Activated naive CD4-positive, alpha-beta T cell treated with anti-CD3 and anti-CD28 coated beads, Interleukin-2, amount 50 U/mL, for 24 hours (primary cell): ENCODE data around the gene EIF2AK2.

ENCODE experiments used
- H3K27ac Mint-ChIP-seq: one replicate; pipeline ENCODE4 v1.8.0; 2021; ENCODE audit warnings: mild to moderate bottlenecking, mixed read lengths
- H3K27me3 Mint-ChIP-seq: one replicate; pipeline ENCODE4 v1.8.0; 2021; ENCODE audit warnings: mixed read lengths
- H3K36me3 Mint-ChIP-seq: one replicate; pipeline ENCODE4 v1.8.0; 2021; ENCODE audit warnings: mixed read lengths
- H3K4me1 Mint-ChIP-seq: one replicate; pipeline ENCODE4 v1.8.0; 2021; ENCODE audit warnings: mixed read lengths
- H3K4me3 Mint-ChIP-seq: one replicate; pipeline ENCODE4 v1.8.0; 2021; ENCODE audit warnings: mild to moderate bottlenecking, mixed read lengths
- H3K9me3 Mint-ChIP-seq: one replicate; pipeline ENCODE4 v1.8.0; 2021; ENCODE audit warnings: mixed read lengths

EIF2AK2 gene

DNA sequence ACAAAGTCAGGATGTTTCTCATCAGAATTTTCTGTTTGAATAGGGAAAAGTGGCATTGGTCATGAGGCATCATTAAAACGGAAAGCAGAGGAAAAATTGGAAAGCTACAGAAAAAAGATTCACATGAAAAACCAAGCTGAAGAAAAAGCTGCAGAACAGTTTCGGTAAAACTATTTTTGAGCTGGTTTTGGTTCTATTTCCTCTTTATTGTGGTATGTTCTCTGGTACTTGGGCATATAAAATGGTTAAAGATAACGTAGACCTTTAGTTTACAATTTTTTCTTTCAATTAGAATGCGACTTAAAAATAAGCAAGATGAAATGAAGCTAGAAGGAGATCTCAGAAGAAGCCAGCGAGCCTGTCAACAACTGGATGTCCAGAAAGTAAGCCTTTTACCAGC is 64.9 kb downstream of the EIF2AK2 start:
- H3K36me3 Mint-ChIP-seq = peaks cover 13% of the 10 kb centered on the region
- H3K27me3 Mint-ChIP-seq = no peaks in the 10 kb centered on the region

GRCh38 chr2:37090019-37090477 is 66.7 kb downstream of the EIF2AK2 start:
- Mint-ChIP-seq H3K27me3 (no peaks in the 10 kb centered on the region), H3K9me3 (no peaks in the 10 kb centered on the region), H3K27ac (no peak overlapping the region), H3K4me3 (no peak overlapping the region), H3K36me3 (peaks cover 9% of the 10 kb centered on the region), H3K4me1 (peaks cover 4% of the 10 kb centered on the region)

More for the DNA sequence above, 64.9 kb downstream of the EIF2AK2 start:
- Mint-ChIP-seq H3K4me3 (no peak overlapping the region), H3K27ac (no peak overlapping the region), H3K4me1 (peaks cover 4% of the 10 kb centered on the region), H3K9me3 (no peaks in the 10 kb centered on the region)

- no peaks in the 10 kb centered on the region for H3K9me3 Mint-ChIP-seq
- peaks cover 4% of the 10 kb centered on the region for H3K4me1 Mint-ChIP-seq
- H3K4me3 Mint-ChIP-seq = no peak overlapping the region
- no peaks in the 10 kb centered on the region for H3K27me3 Mint-ChIP-seq
- H3K36me3 Mint-ChIP-seq = peaks cover 9% of the 10 kb centered on the region
- no peak overlapping the region for H3K27ac Mint-ChIP-seq
These were observed 71.0 kb downstream of the EIF2AK2 start for GRCh38 chr2:37085731-37086147.

GRCh38 chr2:37084797-37085196 is 72.0 kb downstream of the EIF2AK2 start:
- peaks cover 11% of the 10 kb centered on the region for H3K36me3 Mint-ChIP-seq
- no peak overlapping the region for H3K4me3 Mint-ChIP-seq
- no peaks in the 10 kb centered on the region for H3K9me3 Mint-ChIP-seq
- H3K4me1 Mint-ChIP-seq = peaks cover 4% of the 10 kb centered on the region
- H3K27ac Mint-ChIP-seq = no peak overlapping the region
- H3K27me3 Mint-ChIP-seq = no peaks in the 10 kb centered on the region

DNA sequence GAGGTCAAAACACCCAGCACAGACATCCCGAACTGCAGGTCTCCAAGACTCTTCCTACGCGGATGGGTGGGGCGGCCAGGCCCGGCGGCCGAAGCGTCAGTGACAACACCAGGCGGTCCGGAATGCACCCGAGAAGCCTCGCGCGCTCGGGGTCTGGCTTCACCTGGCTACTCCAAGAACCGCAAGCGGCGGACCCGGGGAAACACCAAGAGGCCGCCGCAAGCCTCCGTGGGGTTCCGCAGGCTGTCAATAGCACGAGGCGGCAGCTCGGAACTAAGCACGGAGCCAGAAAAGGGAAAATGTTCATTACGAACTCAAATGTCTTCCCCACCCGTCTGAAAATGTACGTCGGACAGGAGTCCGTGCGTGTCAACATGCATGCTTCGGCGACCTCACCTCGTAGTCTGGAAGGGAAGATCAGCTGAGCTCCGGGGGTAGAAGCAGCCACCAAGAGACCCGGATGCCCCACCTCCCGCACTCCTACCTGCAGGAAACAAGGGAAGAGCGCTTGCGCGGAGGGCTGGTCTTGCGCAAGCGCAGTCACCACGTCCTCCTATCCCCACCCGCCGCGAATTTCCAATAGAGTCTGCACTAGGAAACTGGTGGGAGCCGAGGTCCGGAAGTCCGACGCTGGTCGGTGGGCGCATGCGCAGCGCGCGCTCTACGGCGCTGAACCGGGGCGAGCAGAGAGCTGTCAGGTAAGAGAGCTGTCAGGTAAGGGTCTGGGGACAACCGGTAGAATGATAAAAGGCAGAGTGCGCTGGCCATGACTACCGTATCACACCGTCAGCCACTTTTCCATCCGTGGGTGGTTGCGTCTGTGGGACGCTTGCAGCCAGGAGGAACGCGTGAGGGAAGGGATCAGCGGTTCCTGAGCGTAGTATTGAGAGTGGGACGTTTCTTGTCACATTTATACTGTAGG is 72.6 kb downstream of the EIF2AK2 start, which contains the start of the genes GPATCH11 and HEATR5B:
TSS of gene GPATCH11 (plus strand) at position 646 of the 922 bp plus-strand sequence. CDS start 3,864 bp downstream, outside the sequence.
TSS of gene HEATR5B (minus strand) at position 500 of the 922 bp plus-strand sequence. CDS start 958 bp downstream, outside the sequence.
- H3K4me1 Mint-ChIP-seq = peaks cover 4% of the 10 kb centered on the region
- no peak within 1 kb of the TSS for H3K4me3 Mint-ChIP-seq
- H3K27me3 Mint-ChIP-seq = no peaks in the 10 kb centered on the region
- H3K27ac Mint-ChIP-seq = no peak within 1 kb of the TSS
- peaks cover 8% of the 10 kb centered on the region for H3K36me3 Mint-ChIP-seq
- no peaks in the 10 kb centered on the region for H3K9me3 Mint-ChIP-seq

- Mint-ChIP-seq H3K4me3 (peak overlapping the region; percentile 80), H3K4me1 (peaks cover 29% of the 10 kb centered on the region), H3K36me3 (peaks cover 16% of the 10 kb centered on the region), H3K27ac (peak overlapping the region; percentile 83), H3K9me3 (no peaks in the 10 kb centered on the region), H3K27me3 (no peaks in the 10 kb centered on the region)
These were observed 76.1 kb downstream of the EIF2AK2 start for GRCh38 chr2:37080689-37081088.

DNA sequence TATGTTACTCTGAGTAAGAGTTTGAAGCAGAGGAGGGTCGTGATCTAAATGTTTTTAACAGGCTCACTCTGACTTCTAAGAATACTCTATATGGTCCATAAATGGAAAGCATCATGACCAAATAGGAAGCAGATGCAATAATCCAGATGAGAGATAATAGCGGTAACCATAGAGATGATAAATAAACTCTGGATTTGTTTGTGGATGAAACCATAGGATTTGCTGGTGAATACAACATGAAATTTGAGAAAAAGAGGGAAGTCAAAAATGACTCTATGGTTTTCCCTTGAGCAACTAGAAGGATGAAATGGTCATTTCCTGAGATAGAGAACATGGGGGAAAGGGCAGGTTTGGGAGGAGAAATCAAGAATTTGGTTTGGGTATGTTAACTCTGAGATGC is 76.5 kb downstream of the EIF2AK2 start:
- Mint-ChIP-seq H3K36me3 (peaks cover 16% of the 10 kb centered on the region), H3K27me3 (no peaks in the 10 kb centered on the region), H3K4me3 (peak overlapping the region; percentile 80), H3K9me3 (no peaks in the 10 kb centered on the region), H3K4me1 (peaks cover 29% of the 10 kb centered on the region), H3K27ac (peak overlapping the region; percentile 83)

- Mint-ChIP-seq H3K36me3 (peaks cover 24% of the 10 kb centered on the region), H3K4me1 (peaks cover 29% of the 10 kb centered on the region), H3K27ac (no peak overlapping the region), H3K27me3 (no peaks in the 10 kb centered on the region), H3K4me3 (no peak overlapping the region), H3K9me3 (no peaks in the 10 kb centered on the region)
These were observed 85.8 kb downstream of the EIF2AK2 start for GRCh38 chr2:37070931-37071330.

DNA sequence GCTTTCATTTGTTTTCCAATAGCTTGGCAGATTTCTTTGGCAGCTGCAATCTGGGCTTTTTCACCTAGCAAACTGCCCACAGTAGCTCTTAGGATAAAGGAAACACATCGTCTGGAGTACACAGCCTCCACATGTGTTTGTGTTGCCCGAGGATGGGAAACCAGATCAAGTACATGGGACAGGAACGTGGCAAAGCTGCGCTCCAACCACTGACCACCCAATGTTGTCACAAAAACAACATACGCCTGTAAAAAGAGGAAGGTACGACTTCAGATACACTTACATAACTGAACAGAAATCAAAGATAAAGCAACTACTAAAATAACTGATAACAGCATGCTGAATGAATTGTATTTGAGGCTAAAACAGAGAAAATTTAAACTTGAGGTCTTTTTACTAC is 88.1 kb downstream of the EIF2AK2 start:
- H3K9me3 Mint-ChIP-seq = no peaks in the 10 kb centered on the region
- peak overlapping the region; percentile 35 for H3K27ac Mint-ChIP-seq
- H3K27me3 Mint-ChIP-seq = no peaks in the 10 kb centered on the region
- no peak overlapping the region for H3K4me3 Mint-ChIP-seq
- H3K36me3 Mint-ChIP-seq = peaks cover 14% of the 10 kb centered on the region
- peaks cover 17% of the 10 kb centered on the region for H3K4me1 Mint-ChIP-seq

DNA sequence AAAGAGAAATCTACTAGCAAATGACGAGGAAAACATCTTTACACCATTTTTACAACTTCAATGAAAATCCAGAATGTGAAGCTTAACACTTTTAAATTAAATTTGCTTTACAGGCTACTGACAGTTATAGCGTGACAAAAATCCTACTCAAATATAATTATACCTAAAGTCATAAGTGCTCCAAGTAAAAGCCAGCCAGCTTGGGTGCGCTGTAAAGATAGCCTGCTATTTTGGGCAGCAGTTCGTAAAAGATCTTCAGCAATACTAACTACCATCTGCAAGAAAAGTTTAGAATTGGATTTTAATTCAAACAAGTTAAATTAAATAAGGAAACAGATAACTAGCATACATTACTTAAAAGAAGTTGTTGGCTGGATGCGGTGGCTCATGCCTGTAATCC is 95.0 kb downstream of the EIF2AK2 start:
- Mint-ChIP-seq H3K27ac (no peak overlapping the region), H3K36me3 (peaks cover 15% of the 10 kb centered on the region), H3K9me3 (no peaks in the 10 kb centered on the region), H3K4me1 (no peaks in the 10 kb centered on the region), H3K27me3 (no peaks in the 10 kb centered on the region), H3K4me3 (no peak overlapping the region)

GRCh38 chr2:37061013-37061711 is 95.6 kb downstream of the EIF2AK2 start:
- Mint-ChIP-seq H3K4me3 (no peak overlapping the region), H3K9me3 (no peaks in the 10 kb centered on the region), H3K27ac (no peak overlapping the region), H3K27me3 (no peaks in the 10 kb centered on the region), H3K36me3 (peaks cover 18% of the 10 kb centered on the region), H3K4me1 (no peaks in the 10 kb centered on the region)

DNA sequence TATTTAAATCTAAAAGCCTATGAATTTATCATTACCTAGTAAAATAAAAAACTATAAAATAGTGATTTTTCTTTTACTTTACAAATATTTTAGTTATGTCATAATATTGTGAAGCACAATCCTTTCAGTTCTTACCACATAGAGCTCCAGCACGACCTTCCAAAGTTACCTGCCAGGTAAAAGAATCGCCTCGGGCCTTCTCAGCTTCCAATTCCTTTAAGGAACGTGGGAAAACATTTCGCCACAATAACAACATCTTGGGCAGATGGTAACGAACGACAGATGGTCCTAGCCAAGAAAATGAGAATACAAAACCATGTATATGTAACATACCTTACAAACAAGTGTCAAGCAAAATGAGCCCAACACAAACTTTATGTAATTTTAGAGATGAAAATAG is 96.3 kb downstream of the EIF2AK2 start:
- Mint-ChIP-seq H3K9me3 (no peaks in the 10 kb centered on the region), H3K27ac (no peak overlapping the region), H3K4me3 (no peak overlapping the region), H3K36me3 (peaks cover 18% of the 10 kb centered on the region), H3K27me3 (no peaks in the 10 kb centered on the region), H3K4me1 (no peaks in the 10 kb centered on the region)

DNA sequence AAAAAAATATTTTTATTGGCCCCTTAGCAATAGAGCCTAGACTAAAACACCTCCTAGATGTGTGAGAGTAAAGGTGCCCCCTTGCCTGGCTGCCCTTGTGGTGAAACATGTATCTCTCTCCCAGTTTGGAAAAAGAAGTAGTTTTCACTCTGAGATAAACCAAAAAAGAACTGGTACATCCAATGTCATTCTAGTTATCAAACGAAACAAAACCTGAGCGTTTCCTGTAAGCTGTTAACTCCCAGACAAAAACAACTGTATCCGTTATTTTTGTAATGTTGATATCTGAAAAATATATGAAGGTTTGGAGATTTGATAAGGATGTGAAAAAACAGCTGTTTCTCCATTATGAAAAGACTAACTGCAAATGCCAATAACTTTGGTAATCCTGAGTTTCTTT is 96.9 kb downstream of the EIF2AK2 start:
- Mint-ChIP-seq H3K4me3 (no peak overlapping the region), H3K4me1 (no peaks in the 10 kb centered on the region), H3K27me3 (no peaks in the 10 kb centered on the region), H3K9me3 (no peaks in the 10 kb centered on the region), H3K36me3 (peaks cover 18% of the 10 kb centered on the region), H3K27ac (no peak overlapping the region)

DNA sequence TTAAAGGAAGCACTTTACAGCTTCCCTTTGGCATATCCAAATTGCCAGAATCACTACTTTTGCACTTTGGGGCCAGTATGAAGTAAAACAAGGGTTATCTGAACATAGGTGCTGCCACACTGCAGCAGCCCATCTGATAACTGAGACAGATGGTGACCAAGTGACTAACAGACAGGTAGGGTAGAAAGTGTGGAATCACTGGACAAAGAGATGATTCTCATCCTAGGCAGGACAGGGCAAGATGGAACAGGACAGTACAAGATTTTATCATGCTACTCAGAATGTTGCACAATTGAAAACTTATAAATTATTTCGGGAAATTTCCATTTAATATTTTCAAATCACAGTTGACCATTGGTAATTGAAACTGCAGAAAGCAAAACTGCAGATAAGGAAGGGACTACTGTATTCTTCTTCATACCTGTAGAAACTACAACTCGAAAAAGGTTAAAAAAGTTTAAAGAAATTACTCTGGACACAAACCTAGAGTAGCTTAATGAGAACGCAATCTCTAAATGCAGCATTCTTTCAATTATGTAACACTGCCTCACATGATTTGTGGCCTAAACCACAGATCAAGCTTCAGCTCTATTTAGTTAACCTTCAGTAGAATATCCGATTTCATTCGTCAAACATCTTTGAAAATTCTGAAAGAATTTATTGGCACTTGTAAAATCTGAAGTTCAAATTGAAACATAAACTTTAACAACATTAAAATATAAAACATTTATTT is 104.0 kb downstream of the EIF2AK2 start:
- Mint-ChIP-seq H3K27ac (no peak overlapping the region), H3K27me3 (no peaks in the 10 kb centered on the region), H3K9me3 (no peaks in the 10 kb centered on the region), H3K4me3 (no peak overlapping the region), H3K4me1 (no peaks in the 10 kb centered on the region), H3K36me3 (peaks cover 23% of the 10 kb centered on the region)
